ENCODE measurements around the gene ACKR4. TPM values are rescaled to one million over a fixed set of nuclear protein-coding genes. Genes with fewer than 3 reads are reported as not detected.

ACKR4 gene
- total and polyA plus RNA-seq, 9 of the 15 experiments (the other 6 are each of a cell fraction or from before 2014, with no cell fraction given) = 0.04 to 0.06 TPM; not detected in 7

GRCh38 chr3:132549169-132549568 lies 47.9 kb upstream of the ACKR4 start:
- FAIRE-seq (no peak), ATAC-seq (no peak), DNase-seq (ENCODE audit: extremely low read depth in 1 of 4, low spot score in 3 of 4) (no peak)
- CTCF ChIA-PET (ENCODE audit: low intra/inter-chr PET ratio) = no interaction called here
- POLR2A ChIA-PET = no interaction called here
- no peak overlapping the region for H3K4me2 ChIP-seq (ENCODE audit: insufficient read depth, low read length)
- no peak overlapping the region for H3K27ac ChIP-seq (ENCODE audit: extremely low read depth, low read depth, low read length)
- no peaks in the 10 kb centered on the region for H3K27me3 ChIP-seq (ENCODE audit: control insufficient read depth in 2 of 2, insufficient read depth in 2 of 2, low read length in 2 of 2)
- no peaks in the 10 kb centered on the region for H3K9me3 ChIP-seq (replicated peaks; ENCODE audit: control insufficient read depth, insufficient read depth, low read depth, low read length)
- no peak overlapping the region for H2AFZ ChIP-seq (ENCODE audit: low read depth, low read length)
- H3K4me3 ChIP-seq = no peak overlapping the region
- intact Hi-C loops (cut with micrococcal nuclease) (no loop called here), in situ Hi-C loops (cut with MboI) (no loop called here)
- no TSS peak for BruUV-seq (replicated peaks)
- H3K79me2 ChIP-seq (ENCODE audit: control insufficient read depth, insufficient read depth, low read length) = no peaks in the 10 kb centered on the region
- no peaks in the 10 kb centered on the region for H3K9me1 ChIP-seq (ENCODE audit: control insufficient read depth, insufficient read depth, low read length)
- peaks cover 0 to 19% of the 10 kb centered on the region in 2 experiments; a peak in 4 of 5 replicates for H3K4me1 ChIP-seq (replicated peaks in 1 of 2; ENCODE audit: control insufficient read depth in 2 of 2, insufficient read depth in 2 of 2, low read length in 2 of 2)
- no peaks in the 10 kb centered on the region for H4K20me1 ChIP-seq (replicated peaks; ENCODE audit: control insufficient read depth, insufficient read depth, low read length)
- no peak overlapping the region for H3K9ac ChIP-seq (ENCODE audit: insufficient read depth in 1 of 2, low read depth in 2 of 2, low read length in 2 of 2)
- H3K36me3 ChIP-seq (ENCODE audit: control insufficient read depth, insufficient read depth, low read length) = no peaks in the 10 kb centered on the region
- 72% methylated on average over 7 of the region's 8 CpGs for WGBS (ENCODE audit: insufficient coverage, low coverage, missing lambda C conversion rate)
- TF ChIP-seq BHLHE40 (IDR thresholded peaks at IDR 0.05; ENCODE audit: low read length) = no peak
- TF ChIP-seq GTF3C2 (IDR thresholded peaks at IDR 0.05; ENCODE audit: borderline replicate concordance, extremely low read depth, insufficient read length) = no peak
- TF ChIP-seq ZNF609 (CRISPR knock-in tag; IDR thresholded peaks at IDR 0.05; ENCODE audit: borderline replicate concordance) = no peak
- no peak for TF ChIP-seq MAX (CRISPR knock-in tag; IDR thresholded peaks at IDR 0.05)
- TF ChIP-seq STAT6 (CRISPR knock-in tag; IDR thresholded peaks at IDR 0.05) = no peak
- no peak for TF ChIP-seq AFF1 (IDR thresholded peaks at IDR 0.05; ENCODE audit: low read depth in 1 of 2, partially characterized antibody in 2 of 2)

Data from K562 (cell line).